Right atrium auricular region (tissue), 2 donors: ENCODE results near the gene NES. TPM values are rescaled to one million over a fixed set of nuclear protein-coding genes. Genes with fewer than 3 reads are reported as not detected.

Source experiments
- DNase-seq: peaks from one replicate; pipeline ENCODE4 v3.0.0-alpha.2; 2019; ENCODE audit warnings: low spot score
- H3K27ac ChIP-seq, 2 donors: fragments of 200-600 bp; sonication (generic); 1 replicate in 1 of 2; 2 replicates in 1 of 2; pipeline ENCODE4 v1.5.1; 2016 to 2019
- H3K27me3 ChIP-seq, 2 donors: fragments of 200-600 bp; sonication (generic); one replicate each; pipeline versions ENCODE4 v1.5.1 to v1.6.0; 2017 to 2019
- H3K36me3 ChIP-seq: fragments of 200-600 bp; sonication (generic); one replicate; pipeline ENCODE4 v1.5.1; 2016
- H3K4me1 ChIP-seq, 2 donors: fragments of 200-600 bp; sonication (generic); one replicate each; pipeline versions ENCODE4 v1.5.1 to v1.6.0; 2017 to 2019
- H3K4me3 ChIP-seq, 2 donors: fragments of 200-600 bp; sonication (generic); 1 replicate in 1 of 2; 2 replicates in 1 of 2; pipeline ENCODE4 v1.5.1; 2017 to 2019; ENCODE audit warnings: mild to moderate bottlenecking in 1 of 2, moderate library complexity in 1 of 2
- H3K9me3 ChIP-seq, 2 donors: fragments of 200-600 bp; sonication (generic); one replicate each; pipeline ENCODE4 v1.5.1; 2019
- CTCF ChIP-seq, 2 donors: fragments of 200-600 bp; sonication (generic); IDR thresholded peaks; one replicate each; pipeline ENCODE4 v1.5.1; 2019; ENCODE audit warnings: antibody characterized with exemption in 2 of 2
- total RNA-seq, 2 donors: library from RNA; depleted of rRNA; stranded (reverse); fragments of >200 nt; gene quantifications; one replicate each; pipeline ENCODE4 v1.1.0, GENCODE V29; 2016

NES gene
- total RNA-seq, 2 donors from 2014 or later: 134 to 173 TPM

- no peak overlapping the region for H3K27ac ChIP-seq
- no peaks in the 10 kb centered on the region for H3K36me3 ChIP-seq
- TF ChIP-seq CTCF (IDR thresholded peaks at IDR 0.05): no peak
- DNase-seq: no peak
- H3K27me3 ChIP-seq: peaks cover 3 to 13% of the 10 kb centered on the region in 2 donors
- peaks cover 0 to 19% of the 10 kb centered on the region in 2 donors for H3K4me1 ChIP-seq
- H3K9me3 ChIP-seq: no peaks in the 10 kb centered on the region
- H3K4me3 ChIP-seq: no peak overlapping the region
Measured at GRCh38 chr1:156643049-156643777, 34.0 kb downstream of the NES start.

GRCh38 chr1:156642265-156643048 lies 34.8 kb downstream of the NES start:
- Histone ChIP-seq H3K27ac (no peak overlapping the region), H3K4me1 (peaks cover 0 to 19% of the 10 kb centered on the region in 2 donors), H3K4me3 (peak overlapping the region; percentile 32 to 46), H3K36me3 (no peaks in the 10 kb centered on the region), H3K27me3 (peaks cover 3 to 13% of the 10 kb centered on the region in 2 donors), H3K9me3 (no peaks in the 10 kb centered on the region)
- no peak for TF ChIP-seq CTCF (IDR thresholded peaks at IDR 0.05)
- no peak for DNase-seq

GRCh38 chr1:156641761-156642264 lies 35.4 kb downstream of the NES start, which contains the start of gene BCAN:
BCAN (plus strand) TSS chr1:156642117; CDS start chr1:156646055, 3,938 bp downstream.
- Histone ChIP-seq H3K4me1 (peaks cover 0 to 19% of the 10 kb centered on the region in 2 donors), H3K4me3 (peak within 1 kb of the TSS; percentile 32 to 46), H3K9me3 (no peaks in the 10 kb centered on the region), H3K27me3 (peaks cover 3 to 13% of the 10 kb centered on the region in 2 donors), H3K36me3 (no peaks in the 10 kb centered on the region), H3K27ac (no peak within 1 kb of the TSS)
- TF ChIP-seq CTCF (IDR thresholded peaks at IDR 0.05): no peak
- DNase-seq: no peak

GRCh38 chr1:156640842-156641706 lies 36.1 kb downstream of the NES start:
- Histone ChIP-seq H3K4me1 (peaks cover 0 to 19% of the 10 kb centered on the region in 2 donors), H3K9me3 (no peaks in the 10 kb centered on the region), H3K27ac (no peak overlapping the region), H3K36me3 (no peaks in the 10 kb centered on the region), H3K27me3 (peaks cover 3 to 13% of the 10 kb centered on the region in 2 donors), H3K4me3 (peak overlapping the region in 1 of 2 donors; percentile 46)
- no peak for TF ChIP-seq CTCF (IDR thresholded peaks at IDR 0.05)
- no peak for DNase-seq

- Histone ChIP-seq H3K9me3 (no peaks in the 10 kb centered on the region), H3K4me1 (peaks cover 0 to 19% of the 10 kb centered on the region in 2 donors), H3K36me3 (no peaks in the 10 kb centered on the region), H3K4me3 (no peak overlapping the region), H3K27ac (no peak overlapping the region), H3K27me3 (peaks cover 3 to 13% of the 10 kb centered on the region in 2 donors)
- no peak for DNase-seq
- no peak for TF ChIP-seq CTCF (IDR thresholded peaks at IDR 0.05)
Measured at GRCh38 chr1:156639601-156640101, 37.6 kb downstream of the NES start.
